HEK293 (cell line): Measurements from ENCODE around the gene WDR20.

ENCODE experiments used
- AEBP2 ChIP-seq: fragments of 450-650 bp; formaldehyde crosslinking; IDR thresholded peaks from 2 replicates; pipeline ENCODE4 v1.5.1; 2016; ENCODE audit warnings: missing biosample characterization, missing genetic modification characterization, borderline replicate concordance
- KLF1 ChIP-seq: fragments of 450-650 bp; formaldehyde crosslinking; IDR thresholded peaks from 2 replicates; pipeline ENCODE4 v1.5.1; 2016; ENCODE audit warnings: missing biosample characterization, missing genetic modification characterization
- KLF7 ChIP-seq: fragments of 450-650 bp; formaldehyde crosslinking; IDR thresholded peaks from 2 replicates; pipeline ENCODE4 v1.5.1; 2016; ENCODE audit warnings: missing biosample characterization, missing genetic modification characterization, borderline replicate concordance
- PRDM10 ChIP-seq: fragments of 450-650 bp; formaldehyde crosslinking; IDR thresholded peaks from 2 replicates; pipeline ENCODE4 v1.5.1; 2016; ENCODE audit warnings: missing biosample characterization, missing genetic modification characterization
- SP2 ChIP-seq: fragments of 450-650 bp; formaldehyde crosslinking; IDR thresholded peaks from 2 replicates; pipeline ENCODE4 v1.5.1; 2016; ENCODE audit warnings: missing biosample characterization, missing genetic modification characterization
- ZBTB10 ChIP-seq: fragments of 450-650 bp; formaldehyde crosslinking; IDR thresholded peaks from 2 replicates; pipeline ENCODE4 v1.5.1; 2016; ENCODE audit warnings: missing biosample characterization, missing genetic modification characterization
- ZFP69B ChIP-seq: fragments of 450-650 bp; formaldehyde crosslinking; IDR thresholded peaks from 2 replicates; pipeline ENCODE4 v1.5.1; 2016; ENCODE audit warnings: missing biosample characterization, missing genetic modification characterization
- ZNF140 ChIP-seq: fragments of 450-650 bp; formaldehyde crosslinking; IDR thresholded peaks from 2 replicates; pipeline ENCODE4 v1.5.1; 2016; ENCODE audit warnings: missing biosample characterization, missing genetic modification characterization
- ZNF174 ChIP-seq: fragments of 450-650 bp; formaldehyde crosslinking; IDR thresholded peaks from 2 replicates; pipeline ENCODE4 v1.5.0; 2017; ENCODE audit warnings: missing biosample characterization, mild to moderate bottlenecking, missing genetic modification characterization
- ZNF18 ChIP-seq: fragments of 450-650 bp; formaldehyde crosslinking; IDR thresholded peaks from 2 replicates; pipeline ENCODE4 v1.5.1; 2016; ENCODE audit warnings: missing biosample characterization, missing genetic modification characterization
- ZNF184 ChIP-seq: fragments of 450-650 bp; IDR thresholded peaks from 2 replicates; pipeline ENCODE4 v1.5.1; 2018; ENCODE audit warnings: missing biosample characterization, mild to moderate bottlenecking, missing genetic modification characterization
- ZNF211 ChIP-seq: fragments of 450-650 bp; formaldehyde crosslinking; IDR thresholded peaks from 2 replicates; pipeline ENCODE4 v1.5.1; 2016; ENCODE audit warnings: low read depth, missing biosample characterization, missing genetic modification characterization
- ZNF510 ChIP-seq: fragments of 450-650 bp; formaldehyde crosslinking; IDR thresholded peaks from 2 replicates; pipeline ENCODE4 v1.5.1; 2018; ENCODE audit warnings: mild to moderate bottlenecking, missing genetic modification characterization, missing biosample characterization; ENCODE audit not compliant: insufficient replicate concordance
- ZNF555 ChIP-seq: fragments of 450-650 bp; formaldehyde crosslinking; conservative IDR thresholded peaks from 2 replicates; pipeline ENCODE4 v1.5.1; 2017; ENCODE audit warnings: missing biosample characterization, mild to moderate bottlenecking, missing genetic modification characterization, inconsistent platforms
- ZNF600 ChIP-seq: fragments of 450-650 bp; formaldehyde crosslinking; IDR thresholded peaks from 2 replicates; pipeline ENCODE4 v1.5.1; 2016; ENCODE audit warnings: missing biosample characterization, missing genetic modification characterization
- ZNF626 ChIP-seq: fragments of 450-650 bp; sonication (Bioruptor Pico); formaldehyde crosslinking; IDR thresholded peaks from 2 replicates; pipeline ENCODE4 v1.5.1; 2018; ENCODE audit warnings: missing biosample characterization, missing genetic modification characterization, inconsistent platforms
- ZNF777 ChIP-seq: fragments of 450-650 bp; formaldehyde crosslinking; IDR thresholded peaks from 2 replicates; pipeline ENCODE4 v1.5.1; 2017; ENCODE audit warnings: missing biosample characterization, missing genetic modification characterization, borderline replicate concordance
- ZSCAN23 ChIP-seq: fragments of 450-650 bp; formaldehyde crosslinking; IDR thresholded peaks from 2 replicates; pipeline ENCODE4 v1.5.1; 2016; ENCODE audit warnings: missing biosample characterization, missing genetic modification characterization
- ZSCAN30 ChIP-seq: fragments of 450-650 bp; IDR thresholded peaks from 2 replicates; pipeline ENCODE4 v1.5.1; 2018; ENCODE audit warnings: missing biosample characterization, mild to moderate bottlenecking, missing genetic modification characterization, moderate library complexity
- TF ChIP-seq, protein P1 (sequence below): fragments of 450-650 bp; formaldehyde crosslinking; IDR thresholded peaks from 2 replicates; pipeline ENCODE4 v1.5.0; 2017; ENCODE audit warnings: missing biosample characterization, missing genetic modification characterization, borderline replicate concordance
- TF ChIP-seq, protein P2 (sequence below): fragments of 450-650 bp; formaldehyde crosslinking; IDR thresholded peaks from 2 replicates; pipeline ENCODE4 v1.5.1; 2017; ENCODE audit warnings: missing biosample characterization, missing genetic modification characterization
- TF ChIP-seq, protein P3 (sequence below): fragments of 450-650 bp; formaldehyde crosslinking; IDR thresholded peaks from 2 replicates; pipeline ENCODE4 v1.5.1; 2016; ENCODE audit warnings: missing biosample characterization, missing genetic modification characterization

The WDR20 gene

GRCh38 chr14:102139286-102140026 is at the start of gene WDR20 (continued):
- TF ChIP-seq PRDM10 (tag by site-specific recombination) (peak; percentile 98), ZNF184 (tag by site-specific recombination) (no peak), ZNF140 (tag by site-specific recombination) (no peak), ZNF174 (tag by site-specific recombination) (no peak), KLF7 (tag by site-specific recombination) (peak; percentile 97), ZSCAN30 (tag by site-specific recombination) (peak; percentile 81; the same call in 1 of the 2 replicates), SP2 (tag by site-specific recombination) (peak; percentile 96), ZNF510 (no peak), ZFP69B (tag by site-specific recombination) (peak; percentile 77), ZNF18 (tag by site-specific recombination) (0 out of 2 replicates have a peak, but pooled peaks have one; percentile 21), ZNF626 (tag by site-specific recombination) (no peak), ZNF777 (peak; percentile 96), ZNF555 (tag by site-specific recombination) (no peak), AEBP2 (tag by site-specific recombination) (no peak), ZNF600 (tag by site-specific recombination) (peak; percentile 98), ZSCAN23 (tag by site-specific recombination) (no peak), KLF1 (peak; percentile 92), ZNF211 (no peak), ZBTB10 (tag by site-specific recombination) (peak; percentile 93)
- TF ChIP-seq, protein P1, sequence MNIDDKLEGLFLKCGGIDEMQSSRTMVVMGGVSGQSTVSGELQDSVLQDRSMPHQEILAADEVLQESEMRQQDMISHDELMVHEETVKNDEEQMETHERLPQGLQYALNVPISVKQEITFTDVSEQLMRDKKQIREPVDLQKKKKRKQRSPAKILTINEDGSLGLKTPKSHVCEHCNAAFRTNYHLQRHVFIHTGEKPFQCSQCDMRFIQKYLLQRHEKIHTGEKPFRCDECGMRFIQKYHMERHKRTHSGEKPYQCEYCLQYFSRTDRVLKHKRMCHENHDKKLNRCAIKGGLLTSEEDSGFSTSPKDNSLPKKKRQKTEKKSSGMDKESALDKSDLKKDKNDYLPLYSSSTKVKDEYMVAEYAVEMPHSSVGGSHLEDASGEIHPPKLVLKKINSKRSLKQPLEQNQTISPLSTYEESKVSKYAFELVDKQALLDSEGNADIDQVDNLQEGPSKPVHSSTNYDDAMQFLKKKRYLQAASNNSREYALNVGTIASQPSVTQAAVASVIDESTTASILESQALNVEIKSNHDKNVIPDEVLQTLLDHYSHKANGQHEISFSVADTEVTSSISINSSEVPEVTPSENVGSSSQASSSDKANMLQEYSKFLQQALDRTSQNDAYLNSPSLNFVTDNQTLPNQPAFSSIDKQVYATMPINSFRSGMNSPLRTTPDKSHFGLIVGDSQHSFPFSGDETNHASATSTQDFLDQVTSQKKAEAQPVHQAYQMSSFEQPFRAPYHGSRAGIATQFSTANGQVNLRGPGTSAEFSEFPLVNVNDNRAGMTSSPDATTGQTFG, result no peak
- TF ChIP-seq, protein P2, sequence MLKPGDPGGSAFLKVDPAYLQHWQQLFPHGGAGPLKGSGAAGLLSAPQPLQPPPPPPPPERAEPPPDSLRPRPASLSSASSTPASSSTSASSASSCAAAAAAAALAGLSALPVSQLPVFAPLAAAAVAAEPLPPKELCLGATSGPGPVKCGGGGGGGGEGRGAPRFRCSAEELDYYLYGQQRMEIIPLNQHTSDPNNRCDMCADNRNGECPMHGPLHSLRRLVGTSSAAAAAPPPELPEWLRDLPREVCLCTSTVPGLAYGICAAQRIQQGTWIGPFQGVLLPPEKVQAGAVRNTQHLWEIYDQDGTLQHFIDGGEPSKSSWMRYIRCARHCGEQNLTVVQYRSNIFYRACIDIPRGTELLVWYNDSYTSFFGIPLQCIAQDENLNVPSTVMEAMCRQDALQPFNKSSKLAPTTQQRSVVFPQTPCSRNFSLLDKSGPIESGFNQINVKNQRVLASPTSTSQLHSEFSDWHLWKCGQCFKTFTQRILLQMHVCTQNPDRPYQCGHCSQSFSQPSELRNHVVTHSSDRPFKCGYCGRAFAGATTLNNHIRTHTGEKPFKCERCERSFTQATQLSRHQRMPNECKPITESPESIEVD (tag by site-specific recombination), result no peak
- TF ChIP-seq, protein P3, sequence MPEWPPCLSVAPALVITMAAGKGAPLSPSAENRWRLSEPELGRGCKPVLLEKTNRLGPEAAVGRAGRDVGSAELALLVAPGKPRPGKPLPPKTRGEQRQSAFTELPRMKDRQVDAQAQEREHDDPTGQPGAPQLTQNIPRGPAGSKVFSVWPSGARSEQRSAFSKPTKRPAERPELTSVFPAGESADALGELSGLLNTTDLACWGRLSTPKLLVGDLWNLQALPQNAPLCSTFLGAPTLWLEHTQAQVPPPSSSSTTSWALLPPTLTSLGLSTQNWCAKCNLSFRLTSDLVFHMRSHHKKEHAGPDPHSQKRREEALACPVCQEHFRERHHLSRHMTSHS (tag by site-specific recombination), result no peak
